CD8-positive, alpha-beta memory T cell (primary cell): ENCODE data around the gene DUSP15. TPM values are rescaled to one million over a fixed set of nuclear protein-coding genes. Genes with fewer than 3 reads are reported as not detected.

Source experiments
- CTCF ChIA-PET: fragments of 350-600 bp; sonication (Branson Sonifier 250); formaldehyde crosslinking; loops from one replicate; lab custom pipeline; 2021; ENCODE audit warnings: antibody characterized with exemption; lab: Charles Lee
- POLR2A ChIA-PET: fragments of 350-600 bp; sonication (Branson Sonifier 250); formaldehyde crosslinking; loops from one replicate; lab custom pipeline; 2021; ENCODE audit warnings: antibody characterized with exemption; lab: Charles Lee
- DNase-seq, 5 donors: peaks; one replicate each; pipeline versions ENCODE4 v3.0.0 to v3.0.0-alpha.2; 2020 to 2022; ENCODE audit warnings: mixed read lengths in 1 of 5
- H3K27ac ChIP-seq: one replicate; pipeline ENCODE4 v1.7.0; 2013; ENCODE audit warnings: low read depth, mild to moderate bottlenecking, low read length, moderate library complexity
- H3K27me3 ChIP-seq: 2 replicates; pipeline ENCODE4 v1.7.0; 2013; ENCODE audit warnings: low read length, mild to moderate bottlenecking; ENCODE audit not compliant: insufficient read depth, poor library complexity, severe bottlenecking
- H3K36me3 ChIP-seq: 2 replicates; pipeline ENCODE4 v1.7.0; 2013; ENCODE audit warnings: mild to moderate bottlenecking, low read length, moderate library complexity; ENCODE audit not compliant: insufficient read depth
- H3K4me1 ChIP-seq: 2 replicates; pipeline ENCODE4 v1.7.0; 2013; ENCODE audit warnings: mild to moderate bottlenecking, low read length, moderate library complexity; ENCODE audit not compliant: insufficient read depth
- H3K4me3 ChIP-seq: 2 replicates; pipeline ENCODE4 v1.7.0; 2013; ENCODE audit warnings: mild to moderate bottlenecking, low read length
- H3K9me3 ChIP-seq: 2 replicates; pipeline ENCODE4 v1.7.0; 2013; ENCODE audit warnings: mild to moderate bottlenecking, low read length
- H3K27ac Mint-ChIP-seq, 8 donors: one replicate each; pipeline ENCODE4 v1.8.0; 2020 to 2021; ENCODE audit warnings: mixed read lengths in 8 of 8, mild to moderate bottlenecking in 6 of 8, inconsistent platforms in 3 of 8, moderate library complexity in 3 of 8
- H3K27me3 Mint-ChIP-seq, 2 donors: one replicate each; pipeline ENCODE4 v1.8.0; 2020 to 2021; ENCODE audit warnings: mixed read lengths in 2 of 2, mild to moderate bottlenecking in 1 of 2, moderate library complexity in 1 of 2
- H3K36me3 Mint-ChIP-seq, 3 donors: one replicate each; pipeline ENCODE4 v1.8.0; 2020 to 2021; ENCODE audit warnings: mixed read lengths in 3 of 3, inconsistent platforms in 1 of 3, mild to moderate bottlenecking in 1 of 3
- H3K4me1 Mint-ChIP-seq, 3 donors: one replicate each; pipeline ENCODE4 v1.8.0; 2020 to 2021; ENCODE audit warnings: mixed read lengths in 3 of 3, inconsistent platforms in 1 of 3, mild to moderate bottlenecking in 1 of 3
- H3K4me3 Mint-ChIP-seq, 7 donors: one replicate each; pipeline ENCODE4 v1.8.0; 2020 to 2021; ENCODE audit warnings: mixed read lengths in 7 of 7, mild to moderate bottlenecking in 6 of 7, moderate library complexity in 4 of 7, inconsistent platforms in 2 of 7
- H3K9me3 Mint-ChIP-seq, 5 donors: one replicate each; pipeline ENCODE4 v1.8.0; 2020 to 2022; ENCODE audit warnings: mixed read lengths in 5 of 5, mild to moderate bottlenecking in 3 of 5, moderate library complexity in 2 of 5, inconsistent platforms in 1 of 5
- polyA plus RNA-seq: library from polyadenylated mRNA; unstranded; fragments of 300-500 nt; fragmentation: Illumina TruSeq; gene quantifications from one replicate; pipeline ENCODE4 v1.2.3, GENCODE V29; 2021
- total RNA-seq, 2 experiments: library from RNA; stranded (reverse); gene quantifications; one replicate each; pipeline ENCODE4 v1.2.3, GENCODE V29; 2021

The DUSP15 gene
- total and polyA plus RNA-seq, 3 experiments from 2014 or later, result not detected

GRCh38 chr20:31844737-31845299 lies 25.5 kb downstream of the DUSP15 start:
- Histone ChIP-seq H3K4me1 (no peaks in the 10 kb centered on the region), H3K27ac (no peak overlapping the region), H3K36me3 (no peaks in the 10 kb centered on the region), H3K9me3 (no peaks in the 10 kb centered on the region), H3K4me3 (no peak overlapping the region), H3K27me3 (no peaks in the 10 kb centered on the region)
- H3K4me3 Mint-ChIP-seq, result no peak overlapping the region
- H3K27ac Mint-ChIP-seq, result no peak overlapping the region
- peaks cover 7 to 12% of the 10 kb centered on the region in 2 donors for H3K27me3 Mint-ChIP-seq
- CTCF ChIA-PET, result interaction anchor here (4.5 kb wide), 1 partner anchor 21 kb away, joined by 34 read pairs; no protein-coding TSS in a partner anchor
- POLR2A ChIA-PET, result no interaction called here
- no peak for DNase-seq
- H3K36me3 Mint-ChIP-seq, result no peaks in the 10 kb centered on the region
- H3K4me1 Mint-ChIP-seq, result no peaks in the 10 kb centered on the region
- no peaks in the 10 kb centered on the region for H3K9me3 Mint-ChIP-seq

- POLR2A ChIA-PET, result no interaction called here
- Histone ChIP-seq H3K36me3 (no peaks in the 10 kb centered on the region), H3K27ac (no peak overlapping the region), H3K27me3 (no peaks in the 10 kb centered on the region), H3K4me3 (no peak overlapping the region), H3K9me3 (no peaks in the 10 kb centered on the region), H3K4me1 (no peaks in the 10 kb centered on the region)
- CTCF ChIA-PET, result interaction anchor here (1.1 kb wide), 1 partner anchor 9 kb away, joined by 3 read pairs; no protein-coding TSS in a partner anchor
- no peaks in the 10 kb centered on the region for H3K9me3 Mint-ChIP-seq
- no peaks in the 10 kb centered on the region for H3K4me1 Mint-ChIP-seq
- no peak overlapping the region for H3K27ac Mint-ChIP-seq
- no peak overlapping the region for H3K4me3 Mint-ChIP-seq
- no peak for DNase-seq
- no peaks in the 10 kb centered on the region for H3K36me3 Mint-ChIP-seq
- peaks cover 7 to 8% of the 10 kb centered on the region in 2 donors for H3K27me3 Mint-ChIP-seq
These were observed 26.4 kb downstream of the DUSP15 start for GRCh38 chr20:31843881-31844280.

- H3K4me1 Mint-ChIP-seq, result no peaks in the 10 kb centered on the region
- Histone ChIP-seq H3K36me3 (no peaks in the 10 kb centered on the region), H3K27me3 (no peaks in the 10 kb centered on the region), H3K9me3 (no peaks in the 10 kb centered on the region), H3K4me1 (no peaks in the 10 kb centered on the region), H3K4me3 (no peak overlapping the region), H3K27ac (no peak overlapping the region)
- H3K4me3 Mint-ChIP-seq, result no peak overlapping the region
- no peaks in the 10 kb centered on the region for H3K9me3 Mint-ChIP-seq
- CTCF ChIA-PET, result interaction anchor here (1.1 to 1.5 kb wide), 2 partner anchors 9 to 20 kb away, joined by 3 read pairs; no protein-coding TSS in a partner anchor
- POLR2A ChIA-PET, result no interaction called here
- H3K36me3 Mint-ChIP-seq, result no peaks in the 10 kb centered on the region
- H3K27ac Mint-ChIP-seq, result no peak overlapping the region
- peaks cover 2 to 4% of the 10 kb centered on the region in 2 donors for H3K27me3 Mint-ChIP-seq
- no peak for DNase-seq
These were observed 27.0 kb downstream of the DUSP15 start for GRCh38 chr20:31843288-31843687.

DNA sequence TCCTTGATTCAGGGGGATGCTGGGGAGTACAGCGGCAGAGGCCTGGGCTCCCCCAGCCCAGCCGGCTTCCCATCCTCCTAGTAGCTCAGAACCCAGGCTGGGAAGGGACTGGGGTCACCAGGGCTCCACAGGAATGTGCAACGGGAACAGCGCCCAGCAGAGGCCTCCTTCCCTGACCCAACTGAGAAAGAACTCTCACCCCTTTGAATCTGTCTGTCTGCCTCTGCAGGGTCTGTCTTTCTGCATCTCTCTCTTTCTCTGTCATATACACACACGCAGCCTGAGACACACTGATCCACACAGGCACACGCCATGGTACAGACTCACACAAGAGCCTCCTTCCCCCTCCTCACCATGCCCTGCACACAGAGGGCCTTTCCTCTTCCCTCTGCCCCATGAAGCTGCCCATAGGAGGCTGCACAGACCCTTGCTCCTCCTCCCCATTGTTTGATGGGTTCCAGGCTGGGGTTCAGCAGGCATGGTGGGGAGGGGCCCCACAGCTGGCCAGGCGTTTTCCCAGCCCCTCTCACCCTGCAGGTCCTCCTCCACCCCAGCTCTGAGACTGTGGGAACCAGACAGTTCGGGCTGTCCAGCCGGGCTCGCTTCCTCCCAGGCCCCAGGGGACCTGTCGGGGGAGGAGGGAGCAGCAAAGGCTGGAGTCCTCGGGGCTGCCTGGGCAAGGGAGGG lies 27.7 kb downstream of the DUSP15 start:
- H3K27ac Mint-ChIP-seq, result no peak overlapping the region
- Histone ChIP-seq H3K27me3 (no peaks in the 10 kb centered on the region), H3K27ac (no peak overlapping the region), H3K4me3 (no peak overlapping the region), H3K9me3 (no peaks in the 10 kb centered on the region), H3K4me1 (no peaks in the 10 kb centered on the region), H3K36me3 (no peaks in the 10 kb centered on the region)
- ChIA-PET POLR2A (no interaction called here), CTCF (interaction anchor here (1.1 to 2.1 kb wide), 3 partner anchors 9 to 20 kb away, joined by 3 to 5 read pairs (median 3); no protein-coding TSS in a partner anchor)
- H3K4me1 Mint-ChIP-seq, result no peaks in the 10 kb centered on the region
- no peaks in the 10 kb centered on the region for H3K9me3 Mint-ChIP-seq
- no peak for DNase-seq
- no peak overlapping the region for H3K4me3 Mint-ChIP-seq
- peaks cover 2 to 4% of the 10 kb centered on the region in 2 donors for H3K27me3 Mint-ChIP-seq
- H3K36me3 Mint-ChIP-seq, result no peaks in the 10 kb centered on the region

- ChIA-PET POLR2A (no interaction called here), CTCF (interaction anchor here (1.5 to 2.1 kb wide), 2 partner anchors 10 to 19 kb away, joined by 3 to 5 read pairs; no protein-coding TSS in a partner anchor)
These were observed 28.4 kb downstream of the DUSP15 start for GRCh38 chr20:31841928-31842327.

DNA sequence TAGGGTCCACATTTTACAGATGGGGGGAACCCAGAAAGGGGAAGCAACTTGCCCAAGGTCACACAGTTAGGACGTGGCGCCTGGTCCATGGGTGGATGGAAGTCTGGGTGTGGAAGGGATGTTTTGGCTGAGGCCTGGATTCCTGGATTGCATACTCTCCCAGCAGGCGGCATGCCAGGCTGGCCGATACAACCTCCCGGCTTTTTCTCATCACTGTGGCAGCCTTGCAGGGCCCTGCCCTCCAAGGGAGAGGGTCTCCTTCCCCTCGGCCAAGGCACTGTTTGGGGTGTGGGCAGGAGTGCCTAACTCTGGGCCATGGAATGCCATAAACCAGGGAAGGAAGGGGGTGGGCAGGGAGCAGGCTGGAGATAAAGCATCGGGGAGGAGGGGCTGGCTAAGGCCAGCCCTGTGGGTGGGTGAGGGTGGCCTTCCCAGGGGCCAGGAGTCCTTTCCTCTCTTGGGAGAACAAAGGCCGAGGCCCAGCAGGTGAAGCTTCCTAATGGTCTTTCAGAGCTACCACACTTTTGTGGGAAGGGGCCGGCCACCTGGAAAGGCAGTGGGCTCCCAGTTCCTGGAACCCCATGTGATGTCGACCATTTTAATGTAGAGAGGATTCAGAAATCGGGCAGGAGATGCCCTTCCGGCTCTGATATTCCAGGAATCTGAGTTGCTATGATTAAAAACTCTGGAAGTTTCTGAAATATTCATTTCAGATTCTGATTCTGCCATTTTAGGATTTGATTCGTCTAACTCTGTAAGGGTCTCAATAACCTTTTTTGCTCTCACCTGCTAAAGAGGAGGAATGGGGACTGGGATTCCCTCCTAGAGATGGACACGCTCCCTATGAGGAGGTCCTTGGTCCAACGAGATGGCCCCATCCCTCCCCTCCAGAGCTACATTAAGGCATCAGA lies 29.2 kb downstream of the DUSP15 start:
- Histone ChIP-seq H3K9me3 (no peaks in the 10 kb centered on the region), H3K36me3 (no peaks in the 10 kb centered on the region), H3K4me1 (peaks cover 4% of the 10 kb centered on the region), H3K27ac (no peak overlapping the region), H3K27me3 (no peaks in the 10 kb centered on the region), H3K4me3 (no peak overlapping the region)
- no peaks in the 10 kb centered on the region for H3K36me3 Mint-ChIP-seq
- POLR2A ChIA-PET, result no interaction called here
- H3K27ac Mint-ChIP-seq, result no peak overlapping the region
- no peak for DNase-seq
- H3K4me3 Mint-ChIP-seq, result no peak overlapping the region
- H3K4me1 Mint-ChIP-seq, result peaks cover 4 to 5% (median 5%) of the 10 kb centered on the region in 3 donors
- H3K27me3 Mint-ChIP-seq, result peaks cover 0 to 1% of the 10 kb centered on the region in 2 donors
- CTCF ChIA-PET, result interaction anchor here (2.1 kb wide), 1 partner anchor 10 kb away, joined by 5 read pairs; no protein-coding TSS in a partner anchor
- no peaks in the 10 kb centered on the region for H3K9me3 Mint-ChIP-seq

More at GRCh38 chr20:31841928-31842327, 28.4 kb downstream of the DUSP15 start:
- DNase-seq, result no peak
- Mint-ChIP-seq H3K27ac (no peak overlapping the region), H3K4me3 (no peak overlapping the region), H3K36me3 (no peaks in the 10 kb centered on the region), H3K4me1 (no peaks in the 10 kb centered on the region), H3K27me3 (peaks cover 2 to 4% of the 10 kb centered on the region in 2 donors), H3K9me3 (no peaks in the 10 kb centered on the region)
- Histone ChIP-seq H3K4me1 (no peaks in the 10 kb centered on the region), H3K4me3 (no peak overlapping the region), H3K27me3 (no peaks in the 10 kb centered on the region), H3K36me3 (no peaks in the 10 kb centered on the region), H3K9me3 (no peaks in the 10 kb centered on the region), H3K27ac (no peak overlapping the region)

- H3K36me3 ChIP-seq, result no peaks in the 10 kb centered on the region
- Mint-ChIP-seq H3K4me1 (peaks cover 7 to 10% (median 7%) of the 10 kb centered on the region in 3 donors), H3K36me3 (no peaks in the 10 kb centered on the region), H3K27me3 (peaks cover 0 to 1% of the 10 kb centered on the region in 2 donors), H3K4me3 (no peak overlapping the region), H3K9me3 (no peaks in the 10 kb centered on the region), H3K27ac (no peak overlapping the region)
- no peak overlapping the region for H3K4me3 ChIP-seq
- no peaks in the 10 kb centered on the region for H3K9me3 ChIP-seq
- ChIA-PET POLR2A (no interaction called here), CTCF (interaction anchor here (1.5 kb wide), 1 partner anchor 10 kb away, joined by 4 read pairs; no protein-coding TSS in a partner anchor)
- DNase-seq, result no peak
- no peaks in the 10 kb centered on the region for H3K27me3 ChIP-seq
- H3K4me1 ChIP-seq, result peaks cover 9% of the 10 kb centered on the region
- H3K27ac ChIP-seq, result no peak overlapping the region
These were observed 30.4 kb downstream of the DUSP15 start for GRCh38 chr20:31839782-31840487.
